Thyroid gland (tissue), 4 donors: ENCODE measurements around the gene SLC10A2. TPM values are rescaled to one million over a fixed set of nuclear protein-coding genes. Genes with fewer than 3 reads are reported as not detected.

Experiments used
- DNase-seq, 2 donors: peaks; one replicate each; pipeline ENCODE4 v3.0.0-alpha.2; 2019
- H3K27ac ChIP-seq, 3 donors: fragments of 200-600 bp; sonication (generic); 1 replicate in 2 of 3; 2 replicates in 1 of 3; pipeline ENCODE4 v1.5.1; 2016 to 2019; ENCODE audit warnings: mild to moderate bottlenecking in 1 of 3, moderate library complexity in 1 of 3
- H3K27me3 ChIP-seq: fragments of 200-600 bp; sonication (generic); one replicate; pipeline ENCODE4 v1.5.1; 2019
- H3K36me3 ChIP-seq, 2 donors: fragments of 200-600 bp; sonication (generic); one replicate each; pipeline ENCODE4 v1.5.1; 2016 to 2019
- H3K4me1 ChIP-seq, 2 donors: fragments of 200-600 bp; sonication (generic); one replicate each; pipeline ENCODE4 v1.5.1; 2017 to 2019
- H3K4me3 ChIP-seq, 3 donors: fragments of 200-600 bp; sonication (generic); replicated peaks in 1 of 3; 1 replicate in 2 of 3; 2 replicates in 1 of 3; pipeline ENCODE4 v1.5.1; 2016; ENCODE audit warnings: mild to moderate bottlenecking in 1 of 3
- H3K9me3 ChIP-seq: fragments of 200-600 bp; sonication (generic); one replicate; pipeline ENCODE4 v1.5.1; 2017
- POLR2A ChIP-seq, 2 donors: fragments of 450-650 bp; IDR thresholded peaks; one replicate each; pipeline ENCODE4 v1.6.1; 2017; ENCODE audit warnings: antibody characterized with exemption in 2 of 2, mild to moderate bottlenecking in 2 of 2, moderate library complexity in 1 of 2
- WGBS, 2 donors: methylation state at CpG; one replicate each; pipeline ENCODE4 v1.1.5; 2017; 5-methylcytosine and 5-hydroxymethylcytosine counted together
- intact Hi-C: fragments of 100-400 bp; cut with DNase I; formaldehyde crosslinking; loops from one replicate; pipeline ENCODE4 v1.15.1; 2023
- total RNA-seq, 4 donors: library from RNA; depleted of rRNA; stranded (reverse); fragments of >200 nt; gene quantifications; one replicate each; pipeline ENCODE4 v1.2.3, GENCODE V29; 2016
- TF ChIP-seq, protein P1 (sequence below), 6 experiments: fragments of 200-600 bp in 3 of 6; fragments of 450-650 bp in 3 of 6; sonication (generic) in 3 of 6; IDR thresholded peaks; one replicate each; pipeline ENCODE4 v1.5.1; 2016 to 2019; ENCODE audit warnings: antibody characterized with exemption in 6 of 6, mild to moderate bottlenecking in 2 of 6, inconsistent platforms in 1 of 6, moderate library complexity in 1 of 6

SLC10A2 gene
- total RNA-seq, 4 donors from 2014 or later = not detected

DNA sequence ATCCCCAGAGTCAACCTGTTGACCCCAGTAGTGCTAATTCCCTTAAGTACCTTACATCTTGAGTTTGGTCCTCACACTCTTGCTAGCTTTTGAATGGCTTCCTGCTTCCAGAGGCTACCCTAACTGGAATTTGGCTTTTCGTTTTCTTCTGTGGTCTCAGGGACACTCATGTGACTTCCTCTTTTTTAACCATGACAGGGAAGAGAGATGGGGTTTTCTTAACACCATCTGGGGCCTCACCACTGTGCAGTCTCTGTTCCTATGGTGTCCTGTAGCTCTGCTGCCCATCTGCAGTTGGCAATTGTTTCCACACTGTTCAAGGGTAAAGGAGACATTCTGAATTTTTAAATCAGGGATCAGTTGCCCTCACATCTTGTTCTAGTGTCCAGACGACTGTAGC is 66.7 kb downstream of the SLC10A2 start:
- Histone ChIP-seq H3K27me3 (no peaks in the 10 kb centered on the region), H3K9me3 (no peaks in the 10 kb centered on the region), H3K4me3 (no peak overlapping the region), H3K27ac (no peak overlapping the region), H3K4me1 (no peaks in the 10 kb centered on the region), H3K36me3 (no peaks in the 10 kb centered on the region)
- TF ChIP-seq, protein P1, sequence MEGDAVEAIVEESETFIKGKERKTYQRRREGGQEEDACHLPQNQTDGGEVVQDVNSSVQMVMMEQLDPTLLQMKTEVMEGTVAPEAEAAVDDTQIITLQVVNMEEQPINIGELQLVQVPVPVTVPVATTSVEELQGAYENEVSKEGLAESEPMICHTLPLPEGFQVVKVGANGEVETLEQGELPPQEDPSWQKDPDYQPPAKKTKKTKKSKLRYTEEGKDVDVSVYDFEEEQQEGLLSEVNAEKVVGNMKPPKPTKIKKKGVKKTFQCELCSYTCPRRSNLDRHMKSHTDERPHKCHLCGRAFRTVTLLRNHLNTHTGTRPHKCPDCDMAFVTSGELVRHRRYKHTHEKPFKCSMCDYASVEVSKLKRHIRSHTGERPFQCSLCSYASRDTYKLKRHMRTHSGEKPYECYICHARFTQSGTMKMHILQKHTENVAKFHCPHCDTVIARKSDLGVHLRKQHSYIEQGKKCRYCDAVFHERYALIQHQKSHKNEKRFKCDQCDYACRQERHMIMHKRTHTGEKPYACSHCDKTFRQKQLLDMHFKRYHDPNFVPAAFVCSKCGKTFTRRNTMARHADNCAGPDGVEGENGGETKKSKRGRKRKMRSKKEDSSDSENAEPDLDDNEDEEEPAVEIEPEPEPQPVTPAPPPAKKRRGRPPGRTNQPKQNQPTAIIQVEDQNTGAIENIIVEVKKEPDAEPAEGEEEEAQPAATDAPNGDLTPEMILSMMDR (IDR thresholded peaks at IDR 0.05) = no peak
- TF ChIP-seq POLR2A (IDR thresholded peaks at IDR 0.05) = no peak
- intact Hi-C loops = no loop called here
- WGBS, 2 donors = 68 to 71% methylated on average over 2 of the region's 2 CpGs
- DNase-seq = no peak

Other genes starting within 250 kb of the SLC10A2 start
- gene ERCC5, start 220.4 kb downstream of the SLC10A2 start, total RNA-seq = 100 to 1,000 TPM in 2 of 4 donors, 10 to 100 TPM in 2; 57.2 to 119 (median 102) TPM